GM19099 (cell line): Measurements from ENCODE around the gene ADTRP.

Source experiments
- POLR2A ChIP-seq: IDR thresholded peaks from 3 replicates; pipeline ENCODE4 v1.6.1; 2011; ENCODE audit warnings: low read depth; ENCODE audit not compliant: insufficient read length; ENCODE audit errors: extremely low read depth

The ADTRP gene

GRCh38 chr6:11769811-11770545 lies 8.6 kb downstream of the ADTRP start:
- no peak for TF ChIP-seq POLR2A

DNA sequence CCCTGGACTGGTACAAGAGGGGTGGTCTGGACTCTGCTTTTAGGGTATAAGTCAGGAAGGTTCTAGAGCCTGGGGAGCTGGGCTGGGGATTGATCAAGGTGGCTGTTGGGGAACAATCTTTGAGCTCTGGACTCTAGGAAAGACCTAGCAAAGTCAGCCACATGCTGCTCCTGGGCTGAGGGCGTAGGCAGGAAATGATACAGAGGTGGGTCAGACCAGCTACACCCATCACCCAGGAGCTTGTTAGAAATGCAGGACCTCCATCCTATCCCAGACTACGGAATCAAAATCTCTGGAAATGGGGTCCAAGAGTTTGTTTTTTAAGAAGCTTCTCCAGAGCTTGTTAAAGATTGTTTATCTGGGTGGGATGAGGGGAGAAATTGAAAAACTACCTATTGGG lies 9.4 kb downstream of the ADTRP start:
- TF ChIP-seq POLR2A: no peak

- TF ChIP-seq POLR2A: no peak
Measured at GRCh38 chr6:11767978-11768756, 10.4 kb downstream of the ADTRP start.

- TF ChIP-seq POLR2A: no peak
Measured at GRCh38 chr6:11767458-11767857, 11.1 kb downstream of the ADTRP start.

DNA sequence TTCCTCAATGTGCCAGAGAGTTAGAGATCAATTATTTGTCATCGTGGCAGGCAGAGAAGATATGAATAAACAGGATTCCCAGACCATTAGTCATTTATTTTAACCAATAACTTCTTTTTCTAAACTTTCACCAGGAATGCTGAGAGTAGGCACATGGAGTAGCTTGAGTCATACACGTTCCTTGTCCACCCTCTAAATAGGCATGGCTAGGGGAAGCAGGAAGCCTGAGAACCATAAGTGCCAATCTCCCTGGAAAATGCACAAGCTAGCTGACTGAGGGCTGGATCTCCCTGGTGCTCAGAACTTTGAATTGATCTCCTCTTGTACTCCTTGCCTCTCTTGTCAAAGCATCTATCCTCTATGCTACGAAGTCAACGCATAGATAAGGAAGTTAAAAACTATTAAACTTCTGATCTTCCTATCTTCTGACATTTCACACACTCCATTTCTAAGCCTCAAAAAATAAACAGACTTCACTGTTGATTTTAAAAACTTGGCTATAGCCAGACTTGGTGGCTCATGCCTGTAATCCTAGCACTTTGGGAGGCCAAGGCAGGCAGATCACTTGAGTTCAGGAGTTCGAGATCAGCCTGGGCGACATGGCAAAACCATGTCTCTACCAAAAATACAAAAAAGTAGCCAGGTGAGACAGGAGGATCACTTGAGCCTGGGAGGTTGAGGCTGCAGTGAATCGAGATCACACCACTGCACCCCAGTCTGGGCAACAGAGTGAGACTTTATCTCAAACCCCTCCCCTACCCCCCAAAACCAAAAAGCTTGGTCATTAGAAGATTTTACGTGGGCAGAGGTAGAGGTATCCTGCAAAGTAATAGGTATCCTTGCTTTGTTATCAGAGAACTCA lies 11.8 kb downstream of the ADTRP start:
- no peak for TF ChIP-seq POLR2A

- no peak for TF ChIP-seq POLR2A
Measured at GRCh38 chr6:11766043-11766442, 12.6 kb downstream of the ADTRP start.

DNA sequence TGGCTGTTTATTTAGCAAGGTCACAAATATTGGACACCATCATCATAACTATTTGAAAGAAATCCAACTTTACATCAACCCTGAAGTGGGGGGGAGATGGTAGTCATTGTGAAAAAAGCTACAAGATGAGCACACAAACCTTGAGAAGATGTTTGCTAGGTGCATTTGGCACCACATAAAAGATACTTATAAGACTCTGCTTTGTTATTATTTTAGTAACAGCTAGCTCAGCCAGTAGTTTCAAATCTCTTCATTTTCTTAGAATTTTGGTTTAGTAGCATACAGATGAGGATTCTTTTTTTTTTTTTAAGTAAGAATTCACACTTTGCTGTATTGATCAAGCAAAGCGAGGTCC lies 14.4 kb downstream of the ADTRP start:
- no peak for TF ChIP-seq POLR2A

GRCh38 chr6:11763460-11764249 lies 14.9 kb downstream of the ADTRP start:
- TF ChIP-seq POLR2A: no peak

DNA sequence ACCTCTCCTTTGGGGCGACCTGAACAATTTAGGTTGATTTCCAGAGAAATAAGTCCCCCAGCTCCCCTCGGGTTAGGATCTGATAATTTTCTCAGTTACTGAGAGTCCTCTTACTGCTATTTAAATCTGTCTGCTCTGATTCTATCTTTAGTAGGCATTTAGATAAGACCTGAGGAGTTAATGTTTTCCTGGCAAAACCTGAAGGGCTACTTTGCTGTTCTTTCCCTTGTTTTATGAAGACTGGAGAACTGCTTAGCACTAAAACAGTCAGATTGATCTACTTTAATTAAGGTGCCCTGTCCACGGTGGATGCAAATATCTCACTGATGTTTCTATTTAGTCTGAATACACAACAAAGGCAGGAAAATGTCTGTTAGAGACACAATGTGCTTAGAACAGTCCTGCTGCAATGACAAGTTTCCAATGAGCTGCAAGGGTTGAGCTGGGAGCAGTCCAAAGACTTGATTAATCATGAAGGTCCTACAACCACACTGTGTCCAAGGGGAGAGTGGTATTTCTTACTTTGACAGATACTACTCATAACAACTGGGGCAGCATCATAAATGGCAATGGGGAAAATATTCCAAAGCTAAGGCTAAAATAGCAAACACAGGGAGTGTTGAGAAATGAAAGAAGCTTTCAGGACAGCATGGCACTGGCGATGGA lies 15.7 kb downstream of the ADTRP start:
- TF ChIP-seq POLR2A: no peak

DNA sequence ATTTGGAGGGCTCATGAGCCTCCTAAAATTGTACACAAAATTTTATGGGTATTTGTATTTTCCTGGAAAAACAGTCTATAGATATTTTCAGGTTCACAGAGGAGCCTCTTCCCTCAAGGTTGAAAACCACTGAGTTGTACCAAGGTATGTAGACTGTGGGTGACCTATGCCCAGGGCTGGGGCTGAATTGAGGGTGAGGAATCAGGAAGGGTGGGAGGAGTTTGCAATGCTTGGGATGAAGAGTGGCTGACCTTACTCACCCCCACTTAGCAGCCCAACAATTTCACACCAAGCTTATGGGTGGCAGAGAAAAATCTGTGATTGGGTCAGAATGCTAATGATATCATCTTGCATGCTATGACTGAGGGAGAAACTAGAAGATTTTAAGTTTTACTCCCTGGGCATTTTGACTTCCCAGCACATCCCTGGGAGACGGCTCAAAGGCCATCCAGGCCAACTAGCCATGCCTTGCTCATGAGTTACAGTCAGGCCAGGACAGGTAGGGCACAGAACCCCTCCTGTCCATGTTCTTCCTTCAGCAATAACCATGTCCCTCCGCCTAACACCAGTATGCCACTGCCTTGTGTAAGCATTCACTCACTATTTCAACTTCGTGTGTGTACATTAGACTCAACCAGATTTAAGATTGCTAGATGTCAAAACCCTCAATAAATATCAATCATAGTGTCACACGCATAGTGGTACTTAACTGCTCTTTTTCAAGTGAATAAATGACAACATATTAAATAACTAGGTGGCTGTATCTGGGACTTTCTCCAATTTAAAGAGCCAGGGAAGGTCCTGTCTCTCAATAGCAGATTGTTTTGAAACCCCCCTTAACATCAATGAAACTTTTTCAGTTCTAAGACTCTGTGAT lies 16.6 kb downstream of the ADTRP start:
- TF ChIP-seq POLR2A: no peak

GRCh38 chr6:11760015-11760473 lies 18.6 kb downstream of the ADTRP start:
- TF ChIP-seq POLR2A: no peak

DNA sequence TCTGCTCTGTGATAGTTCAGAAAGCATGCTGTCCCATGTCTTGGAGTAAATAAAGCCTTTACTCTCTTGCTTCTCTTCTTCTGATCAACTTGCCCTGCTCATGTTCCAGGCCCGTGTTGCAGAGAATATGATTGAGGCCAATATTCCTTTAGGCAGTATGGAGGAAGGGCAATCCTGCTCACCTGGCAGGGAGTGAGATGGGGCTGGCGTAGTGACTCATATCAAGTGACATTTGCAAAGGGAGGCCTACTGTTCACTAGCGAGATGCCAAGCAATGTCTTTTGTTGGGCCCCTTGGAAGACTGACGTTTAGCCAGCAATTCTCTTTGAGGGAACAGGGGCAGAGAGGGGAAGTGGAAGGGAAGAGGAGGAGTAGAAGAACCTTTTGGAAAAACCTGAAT lies 19.7 kb downstream of the ADTRP start:
- no peak for TF ChIP-seq POLR2A

DNA sequence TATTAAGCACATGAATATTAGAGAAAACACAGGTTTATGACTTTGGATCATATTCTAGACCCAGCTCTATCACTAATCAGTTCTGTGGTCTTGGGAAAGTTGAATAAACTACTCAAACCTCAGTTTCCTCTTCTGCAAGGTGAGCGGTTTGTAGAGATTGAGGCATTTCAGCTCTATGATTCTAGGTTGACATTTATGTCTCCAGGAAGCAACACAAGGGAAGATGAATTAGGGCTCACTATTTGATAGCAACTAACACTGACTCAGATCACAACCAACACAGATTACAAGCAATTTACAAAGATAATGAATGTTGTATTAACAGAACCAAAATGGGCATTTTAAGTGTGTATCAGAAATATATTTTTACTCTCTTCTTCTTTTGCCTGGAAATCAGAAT lies 21.9 kb downstream of the ADTRP start:
- TF ChIP-seq POLR2A: no peak

- no peak for TF ChIP-seq POLR2A
Measured at GRCh38 chr6:11756292-11756691, 22.3 kb downstream of the ADTRP start.

DNA sequence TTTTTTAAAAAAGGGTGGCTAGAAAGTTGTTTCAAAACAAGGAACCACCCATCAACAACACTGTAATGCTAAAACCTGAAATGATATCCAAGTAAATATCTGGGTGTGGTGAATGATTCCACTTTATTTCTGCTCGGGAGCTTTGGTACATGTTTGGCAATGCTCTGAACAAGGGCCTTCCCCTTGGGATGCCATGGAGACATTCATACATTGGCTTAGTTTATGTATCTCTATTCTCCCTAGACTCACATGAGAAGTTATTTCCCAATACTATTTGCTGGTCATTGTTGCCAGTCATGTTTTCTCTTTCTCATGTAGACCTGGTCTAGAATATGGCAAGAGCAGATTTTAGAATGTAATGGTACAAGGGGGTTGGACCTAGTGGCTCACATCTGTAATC lies 22.9 kb downstream of the ADTRP start:
- no peak for TF ChIP-seq POLR2A
